ENCODE data around the gene ELOVL5.

- TF ChIP-seq POLR2AphosphoS5 (IDR thresholded peaks at IDR 0.05; ENCODE audit: low read depth, low read length) (no peak), REST (IDR thresholded peaks at IDR 0.05; ENCODE audit: insufficient read depth in 1 of 2, low read depth in 2 of 2, low read length in 2 of 2) (no peak), TAF1 (IDR thresholded peaks at IDR 0.05; ENCODE audit: borderline replicate concordance, insufficient read depth, low read length) (no peak)
These were observed 78.9 kb downstream of the ELOVL5 start for GRCh38 chr6:53269827-53270226.
